GM19372 (cell line): ENCODE data around the gene PYGL.
A peak's percentile ranks its signal among the peaks of the same experiment; 100 is the strongest.
"Not testable (repeated sequence)": the region's sequence is repeated elsewhere in the genome, so short reads cannot be mapped to it uniquely, and the experiment has no call there.

Source experiments
- ATAC-seq: cut with Tn5 transposase; IDR thresholded peaks from one replicate; pipeline ENCODE4 v1.9.1; 2021; ENCODE audit warnings: mild to moderate bottlenecking, low read depth, moderate library complexity; ENCODE audit not compliant: unreplicated experiment

The PYGL gene

GRCh38 chr14:50943943-50944646, at the start of gene PYGL:
PYGL (minus strand) TSS chr14:50944483; CDS start chr14:50944403, 80 bp downstream.
- ATAC-seq, result peak; percentile 69

GRCh38 chr14:50985859-50986331, 41.6 kb upstream of the PYGL start:
- ATAC-seq, result no peak

- ATAC-seq, result no peak
Observed at GRCh38 chr14:50985124-50985858, 41.0 kb upstream of the PYGL start.

- ATAC-seq, result no peak
Observed at GRCh38 chr14:50984036-50984710, 39.9 kb upstream of the PYGL start.

GRCh38 chr14:50979941-50980850, 35.9 kb upstream of the PYGL start:
- no peak for ATAC-seq

GRCh38 chr14:50978888-50979287, 34.6 kb upstream of the PYGL start:
- ATAC-seq, result peak; percentile 89

- ATAC-seq, result no peak
Observed at GRCh38 chr14:50978529-50978871, 34.2 kb upstream of the PYGL start.

- ATAC-seq, result no peak
Observed at GRCh38 chr14:50977863-50978528, 33.7 kb upstream of the PYGL start.

- no peak for ATAC-seq
Observed at GRCh38 chr14:50974118-50974517, 29.8 kb upstream of the PYGL start.

- ATAC-seq, result no peak
Observed at GRCh38 chr14:50972734-50973133, 28.5 kb upstream of the PYGL start.

GRCh38 chr14:50970886-50971781, 26.9 kb upstream of the PYGL start:
- ATAC-seq, result no peak

GRCh38 chr14:50967790-50968189, 23.5 kb upstream of the PYGL start:
- ATAC-seq, result no peak

- ATAC-seq, result no peak
Observed at GRCh38 chr14:50967103-50967502, 22.8 kb upstream of the PYGL start.

GRCh38 chr14:50964683-50965390, 20.6 kb upstream of the PYGL start:
- ATAC-seq, result no peak

GRCh38 chr14:50963919-50964318, 19.6 kb upstream of the PYGL start:
- ATAC-seq, result no peak

- ATAC-seq, result no peak
Observed at GRCh38 chr14:50961605-50962221, 17.4 kb upstream of the PYGL start.

GRCh38 chr14:50957296-50957695, 13.0 kb upstream of the PYGL start:
- no peak for ATAC-seq

- not testable (repeated sequence) for ATAC-seq
Observed at GRCh38 chr14:50956421-50956820, 12.1 kb upstream of the PYGL start.
